Measurements from ENCODE around the gene CSF1R. TPM values are rescaled to one million over a fixed set of nuclear protein-coding genes. Genes with fewer than 3 reads are reported as not detected.

CSF1R gene
- total RNA-seq, 1 donor from 2014 or later = not detected

Other genes with a start within 250 kb of the CSF1R start
- gene PDE6A, start 141.8 kb downstream of the CSF1R start, total RNA-seq = not detected in 2 replicates
- gene SLC26A2, start 125.8 kb downstream of the CSF1R start, total RNA-seq = 8.6 and 8.7 TPM in 2 replicates
- gene TIGD6, start 85.9 kb downstream of the CSF1R start, total RNA-seq = 1.2 and 1.7 TPM in 2 replicates
- 33.6 and 36.6 TPM in 2 replicates for gene HMGXB3, start 85.8 kb downstream of the CSF1R start, total RNA-seq
- gene PDGFRB, start 69.3 kb upstream of the CSF1R start, total RNA-seq = 1.8 and 4.1 TPM in 2 replicates
- not detected in 2 replicates for gene CDX1, start 80.2 kb upstream of the CSF1R start, total RNA-seq
- gene SLC6A7, start 103.5 kb upstream of the CSF1R start, total RNA-seq = not detected in 2 replicates
- gene CAMK2A, start 203.2 kb upstream of the CSF1R start, total RNA-seq = not detected in 2 replicates
- gene ARSI, start 216.4 kb upstream of the CSF1R start, total RNA-seq = not detected in 2 replicates